RCC 7860 (cell line): ENCODE results near the gene UPK3BL2.
"Not testable (repeated sequence)": the region's sequence is repeated elsewhere in the genome, so short reads cannot be mapped to it uniquely, and the experiment has no call there.

ENCODE experiments used
- DNase-seq: peaks from one replicate; pipeline ENCODE4 v3.0.0-alpha.2; 2015; ENCODE audit warnings: low spot score
- FAIRE-seq: peaks from 2 replicates; lab custom pipeline; 2012; peaks lifted over from hg19 to GRCh38; lab: Jason Lieb, UNC

Gene UPK3BL2

DNA sequence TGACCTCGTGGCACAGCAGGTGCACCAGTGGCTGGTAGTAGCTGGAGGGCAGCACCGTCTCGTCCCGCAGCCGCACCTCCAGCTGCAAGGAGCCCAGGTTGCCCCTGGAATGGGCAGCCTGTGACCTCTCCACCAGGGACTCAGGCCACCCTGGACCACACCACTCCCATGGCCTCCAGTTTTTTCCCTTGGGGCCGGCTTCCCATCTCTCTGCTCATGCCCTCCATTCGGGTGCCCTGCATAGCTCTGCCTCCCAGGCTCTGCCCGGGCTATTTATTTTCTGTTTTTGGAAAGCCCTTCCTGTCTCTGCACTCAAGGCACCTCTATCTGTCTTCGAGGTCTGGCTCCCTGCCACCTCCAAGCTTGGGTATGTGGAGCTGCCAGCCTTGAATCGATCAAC, 46.6 kb downstream of the UPK3BL2 start:
- not testable (repeated sequence) for FAIRE-seq, DNase-seq

- FAIRE-seq, DNase-seq: not testable (repeated sequence)
Measured at GRCh38 chr7:102494473-102495149, 48.9 kb downstream of the UPK3BL2 start.

DNA sequence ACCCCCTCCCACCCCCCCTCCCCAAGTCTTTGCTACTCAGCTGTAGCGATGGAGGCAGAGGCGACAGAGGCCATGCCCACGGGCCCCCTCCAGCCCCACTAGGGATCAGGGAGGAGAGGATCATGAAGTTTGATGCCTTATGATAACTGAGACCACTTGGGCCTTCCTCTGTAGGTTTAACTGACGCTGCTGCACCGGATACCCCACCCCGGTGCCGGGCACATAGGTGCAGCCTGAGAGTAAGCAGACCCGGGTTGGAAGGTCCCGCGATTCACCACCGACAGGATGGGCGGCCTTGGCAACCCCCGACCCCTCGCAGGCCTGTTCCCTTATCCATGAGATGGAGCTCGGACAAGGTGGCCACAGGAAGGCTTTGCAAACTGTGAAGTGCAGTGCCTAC, 49.5 kb downstream of the UPK3BL2 start:
- FAIRE-seq, DNase-seq: not testable (repeated sequence)

- FAIRE-seq, result not testable (repeated sequence)
Measured at GRCh38 chr7:102493220-102493935, 50.1 kb downstream of the UPK3BL2 start.

DNA sequence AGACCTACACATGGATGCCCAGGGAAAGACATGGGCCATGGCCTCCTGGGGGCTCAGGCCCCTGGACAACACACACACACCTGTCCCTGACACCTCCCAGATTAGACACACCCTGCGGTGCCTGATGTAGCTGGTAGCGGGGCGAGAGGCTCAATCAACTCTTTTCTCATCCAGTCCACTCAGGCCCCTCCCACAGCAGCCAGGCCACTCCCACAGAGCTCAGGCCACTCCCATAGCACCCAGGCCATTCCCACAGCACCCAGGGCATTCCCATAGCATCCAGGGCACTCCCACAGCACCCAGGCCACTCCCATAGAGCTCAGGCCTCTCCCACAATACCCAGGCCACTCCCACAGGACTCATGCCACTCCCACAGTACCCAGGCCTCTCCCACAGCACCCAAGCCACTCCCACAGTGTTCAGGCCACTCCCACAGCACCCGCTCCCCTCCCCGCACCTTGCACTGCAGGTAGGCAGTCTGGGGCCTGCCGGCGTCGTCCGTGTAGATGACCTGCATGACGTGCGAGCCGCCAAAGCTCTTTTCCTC, 52.9 kb downstream of the UPK3BL2 start:
- FAIRE-seq, DNase-seq: not testable (repeated sequence)

More at GRCh38 chr7:102493220-102493935, 50.1 kb downstream of the UPK3BL2 start:
- DNase-seq, result not testable (repeated sequence)
